Activated T-cell treated with anti-CD3 and anti-CD28 coated beads for 1 hour (primary cell): ENCODE results near the gene HSD17B4.
"Not testable (repeated sequence)": the region's sequence is repeated elsewhere in the genome, so short reads cannot be mapped to it uniquely, and the experiment has no call there.

Source experiments
- DNase-seq: peaks from one replicate; pipeline ENCODE4 v3.0.0-alpha.2; 2020; ENCODE audit warnings: low read depth

HSD17B4 gene

GRCh38 chr5:119452373-119453039 lies at the start of gene HSD17B4:
Gene HSD17B4, plus strand, starts transcription at chr5:119452497. Its CDS starts 79 bp downstream, at chr5:119452576.
- DNase-seq = peak; percentile 65

- DNase-seq = no peak
Measured at GRCh38 chr5:119402555-119402954, 49.7 kb upstream of the HSD17B4 start.

GRCh38 chr5:119404033-119404432 lies 48.3 kb upstream of the HSD17B4 start:
- no peak for DNase-seq

- DNase-seq = no peak
Measured at GRCh38 chr5:119405419-119405818, 46.9 kb upstream of the HSD17B4 start.

GRCh38 chr5:119406551-119407110 lies 45.7 kb upstream of the HSD17B4 start:
- no peak for DNase-seq

GRCh38 chr5:119409235-119409815 lies 43.0 kb upstream of the HSD17B4 start:
- no peak for DNase-seq

GRCh38 chr5:119410448-119411159 lies 41.7 kb upstream of the HSD17B4 start:
- DNase-seq = no peak

- DNase-seq = peak; percentile 21
Measured at GRCh38 chr5:119411361-119412278, 40.7 kb upstream of the HSD17B4 start.

GRCh38 chr5:119412279-119413227 lies 39.7 kb upstream of the HSD17B4 start:
- no peak for DNase-seq

GRCh38 chr5:119414124-119414734 lies 38.1 kb upstream of the HSD17B4 start:
- not testable (repeated sequence) for DNase-seq

- no peak for DNase-seq
Measured at GRCh38 chr5:119417891-119418605, 34.2 kb upstream of the HSD17B4 start.

GRCh38 chr5:119418606-119419100 lies 33.6 kb upstream of the HSD17B4 start:
- no peak for DNase-seq

- no peak for DNase-seq
Measured at GRCh38 chr5:119420169-119420568, 32.1 kb upstream of the HSD17B4 start.

GRCh38 chr5:119426057-119426456 lies 26.2 kb upstream of the HSD17B4 start:
- DNase-seq = no peak

GRCh38 chr5:119427060-119427459 lies 25.2 kb upstream of the HSD17B4 start:
- DNase-seq = no peak

- not testable (repeated sequence) for DNase-seq
Measured at GRCh38 chr5:119427596-119427995, 24.7 kb upstream of the HSD17B4 start.

- not testable (repeated sequence) for DNase-seq
Measured at GRCh38 chr5:119428166-119428565, 24.1 kb upstream of the HSD17B4 start.

- DNase-seq = not testable (repeated sequence)
Measured at GRCh38 chr5:119428574-119428973, 23.7 kb upstream of the HSD17B4 start.

GRCh38 chr5:119432674-119433237 lies 19.5 kb upstream of the HSD17B4 start:
- not testable (repeated sequence) for DNase-seq
